Measurements from ENCODE around the gene PPIL4. TPM values are rescaled to one million over a fixed set of nuclear protein-coding genes. Genes with fewer than 3 reads are reported as not detected.

Gene PPIL4
- total RNA-seq, 4 donors from 2014 or later, result 10.2 to 57.2 (median 43.2) TPM

GRCh38 chr6:149558029-149558428, 12.2 kb upstream of the PPIL4 start:
- TF ChIP-seq POLR2A (IDR thresholded peaks at IDR 0.05) (no peak), CTCF (IDR thresholded peaks at IDR 0.05) (no peak)
- H3K27me3 ChIP-seq, result no peaks in the 10 kb centered on the region
- no peak overlapping the region for H3K4me3 ChIP-seq
- H3K4me1 ChIP-seq, result no peaks in the 10 kb centered on the region
- no peaks in the 10 kb centered on the region for H3K9me3 ChIP-seq
- H3K27ac ChIP-seq, result no peak overlapping the region
- intact Hi-C loops (cut with DNase I; ENCODE audit: low total_unique reads), result no loop called here
- no peaks in the 10 kb centered on the region for H3K36me3 ChIP-seq
- no peak for DNase-seq

- intact Hi-C loops (cut with DNase I; ENCODE audit: low total_unique reads), result no loop called here
- no peaks in the 10 kb centered on the region for H3K9me3 ChIP-seq
- H3K4me1 ChIP-seq, result no peaks in the 10 kb centered on the region
- H3K4me3 ChIP-seq, result no peak overlapping the region
- DNase-seq, result no peak
- H3K27ac ChIP-seq, result no peak overlapping the region
- TF ChIP-seq CTCF (IDR thresholded peaks at IDR 0.05) (no peak), POLR2A (IDR thresholded peaks at IDR 0.05) (no peak)
- no peaks in the 10 kb centered on the region for H3K36me3 ChIP-seq
- H3K27me3 ChIP-seq, result no peaks in the 10 kb centered on the region
These were observed 6.1 kb upstream of the PPIL4 start for GRCh38 chr6:149551920-149552319.

GRCh38 chr6:149545258-149545753, 537 bp downstream of the PPIL4 start:
- no peaks in the 10 kb centered on the region for H3K36me3 ChIP-seq
- no peak for TF ChIP-seq CTCF (IDR thresholded peaks at IDR 0.05)
- TF ChIP-seq POLR2A (IDR thresholded peaks at IDR 0.05), result no peak
- no peaks in the 10 kb centered on the region for H3K9me3 ChIP-seq
- no peaks in the 10 kb centered on the region for H3K27me3 ChIP-seq
- peak; percentile 41 to 42 for DNase-seq
- peak overlapping the region; percentile 83 to 92 for H3K27ac ChIP-seq
- peaks cover 0 to 8% of the 10 kb centered on the region in 2 donors for H3K4me1 ChIP-seq
- intact Hi-C loops (cut with DNase I; ENCODE audit: low total_unique reads), result no loop called here
- H3K4me3 ChIP-seq, result peak overlapping the region; percentile 59 to 75

- H3K36me3 ChIP-seq, result no peaks in the 10 kb centered on the region
- H3K4me3 ChIP-seq, result peak overlapping the region; percentile 59 to 75
- H3K4me1 ChIP-seq, result peaks cover 0 to 8% of the 10 kb centered on the region in 2 donors
- intact Hi-C loops (cut with DNase I; ENCODE audit: low total_unique reads), result no loop called here
- DNase-seq, result no peak
- no peaks in the 10 kb centered on the region for H3K9me3 ChIP-seq
- no peaks in the 10 kb centered on the region for H3K27me3 ChIP-seq
- TF ChIP-seq CTCF (IDR thresholded peaks at IDR 0.05) (no peak), POLR2A (IDR thresholded peaks at IDR 0.05) (no peak)
- peak overlapping the region; percentile 83 to 92 for H3K27ac ChIP-seq
These were observed 1.1 kb downstream of the PPIL4 start for GRCh38 chr6:149544646-149545257.

- no peak overlapping the region for H3K4me3 ChIP-seq
- H3K27me3 ChIP-seq, result no peaks in the 10 kb centered on the region
- TF ChIP-seq CTCF (IDR thresholded peaks at IDR 0.05) (no peak), POLR2A (IDR thresholded peaks at IDR 0.05) (no peak)
- no peaks in the 10 kb centered on the region for H3K9me3 ChIP-seq
- H3K4me1 ChIP-seq, result peaks cover 0 to 8% of the 10 kb centered on the region in 2 donors
- no peak for DNase-seq
- intact Hi-C loops (cut with DNase I; ENCODE audit: low total_unique reads), result no loop called here
- H3K27ac ChIP-seq, result no peak overlapping the region
- no peaks in the 10 kb centered on the region for H3K36me3 ChIP-seq
These were observed 4.7 kb downstream of the PPIL4 start for GRCh38 chr6:149541139-149541538.

All from uterus (tissue), 4 donors.